PC-9 (cell line): Measurements from ENCODE around the gene ARL13B. TPM values are rescaled to one million over a fixed set of nuclear protein-coding genes. Genes with fewer than 3 reads are reported as not detected.

ENCODE experiments used
- BruUV-seq: library from RNA; stranded (reverse); fragments of 400-500 nt; replicated peaks from 2 replicates; lab custom pipeline; 2021; lab: Mats Ljungman, UMichigan
- CTCF ChIA-PET: fragments of 300-600 bp; sonication (Branson Sonifier 250); formaldehyde crosslinking; loops from one replicate; lab custom pipeline; 2022; ENCODE audit warnings: antibody characterized with exemption; lab: Charles Lee
- POLR2A ChIA-PET: fragments of 300-600 bp; sonication (Branson Sonifier 250); formaldehyde crosslinking; loops from one replicate; lab custom pipeline; 2022; ENCODE audit warnings: antibody characterized with exemption; ENCODE audit not compliant: unreplicated experiment; lab: Charles Lee
- DNase-seq, 2 experiments: peaks; one replicate each; pipeline versions ENCODE4 v3.0.0 to v3.0.0-alpha.2; 2015 to 2022; ENCODE audit warnings: mixed read lengths in 1 of 2
- H2AFZ ChIP-seq: fragments of 200-600 bp; sonication (generic); 2 replicates; pipeline ENCODE4 v1.8.1; 2017; ENCODE audit warnings: antibody characterized with exemption
- H3F3A ChIP-seq: fragments of 200-600 bp; sonication (generic); 2 replicates; pipeline ENCODE4 v1.8.1; 2017; ENCODE audit warnings: antibody characterized with exemption, mild to moderate bottlenecking, low read depth; ENCODE audit not compliant: insufficient read depth
- H3K27ac ChIP-seq: fragments of 200-600 bp; sonication (generic); 2 replicates; pipeline ENCODE4 v1.6.1; 2016; ENCODE audit warnings: mixed run types
- H3K27me3 ChIP-seq: fragments of 200-600 bp; sonication (generic); 2 replicates; pipeline ENCODE4 v1.6.1; 2016; ENCODE audit warnings: low read depth, mixed run types; ENCODE audit not compliant: insufficient read depth
- H3K36me3 ChIP-seq: fragments of 200-600 bp; sonication (generic); 2 replicates; pipeline ENCODE4 v1.6.1; 2016; ENCODE audit warnings: low read depth, mixed run types
- H3K4me1 ChIP-seq: fragments of 200-600 bp; sonication (generic); replicated peaks from 2 replicates; pipeline ENCODE4 v1.6.1; 2016; ENCODE audit warnings: mixed run types; ENCODE audit not compliant: insufficient read depth
- H3K4me2 ChIP-seq: fragments of 200-600 bp; sonication (generic); 2 replicates; pipeline ENCODE4 v1.6.1; 2017; ENCODE audit warnings: mixed run types
- H3K4me3 ChIP-seq: fragments of 200-600 bp; sonication (generic); 2 replicates; pipeline ENCODE4 v1.6.1; 2016; ENCODE audit warnings: mixed run types
- H3K79me2 ChIP-seq: fragments of 200-600 bp; sonication (generic); 2 replicates; pipeline ENCODE4 v1.6.1; 2017; ENCODE audit warnings: low read depth, mixed run types
- H3K9me2 ChIP-seq: fragments of 200-600 bp; sonication (generic); 2 replicates; pipeline ENCODE4 v1.8.1; 2017; ENCODE audit warnings: mild to moderate bottlenecking; ENCODE audit not compliant: insufficient read depth
- H3K9me3 ChIP-seq: fragments of 200-600 bp; sonication (generic); 2 replicates; pipeline ENCODE4 v1.8.1; 2016; ENCODE audit warnings: low read depth; ENCODE audit not compliant: insufficient read depth
- H4K20me1 ChIP-seq: fragments of 200-600 bp; sonication (generic); 2 replicates; pipeline ENCODE4 v1.8.1; 2017; ENCODE audit not compliant: insufficient read depth
- CTCF ChIP-seq: fragments of 200-600 bp; sonication (generic); conservative IDR thresholded peaks from 2 replicates; pipeline ENCODE4 v1.6.1; 2017; ENCODE audit warnings: mixed run types, antibody characterized with exemption, mild to moderate bottlenecking, moderate library complexity
- EZH2 ChIP-seq: fragments of 200-600 bp; sonication (generic); IDR thresholded peaks from 2 replicates; pipeline ENCODE4 v1.8.0; 2017; ENCODE audit warnings: antibody characterized with exemption, low read depth
- intact Hi-C: fragments of 100-400 bp; cut with micrococcal nuclease; formaldehyde crosslinking; loops from one replicate; pipeline ENCODE4 v1.10.0; 2022; ENCODE audit not compliant: unreplicated experiment
- total RNA-seq: library from RNA; stranded (reverse); gene quantifications from 2 replicates; pipeline ENCODE4 v1.2.3, GENCODE V29; 2021

Gene ARL13B
- total RNA-seq, 1 experiment from 2014 or later = 20.2 TPM

GRCh38 chr3:94001191-94001590 lies 21.2 kb downstream of the ARL13B start:
- CTCF ChIA-PET = interaction anchor here (1.9 kb wide), 1 partner anchor 68 kb away, joined by 4 read pairs; no protein-coding TSS in a partner anchor
- intact Hi-C loops = loop anchor here (10.0 kb wide), 1 partner anchor 244 kb away; no protein-coding TSS in a partner anchor

GRCh38 chr3:94001827-94002495 lies 22.0 kb downstream of the ARL13B start:
- CTCF ChIA-PET = interaction anchor here (1.9 kb wide), 1 partner anchor 67 kb away, joined by 4 read pairs; no protein-coding TSS in a partner anchor

More at GRCh38 chr3:94001191-94001590, 21.2 kb downstream of the ARL13B start:
- Histone ChIP-seq H3K9me2 (no peaks in the 10 kb centered on the region), H3K4me1 (peaks cover 8% of the 10 kb centered on the region; the same call in 1 of the 2 replicates), H3K27ac (no peak overlapping the region), H3K79me2 (no peaks in the 10 kb centered on the region), H3K4me2 (no peak overlapping the region), H3K4me3 (no peak overlapping the region), H3F3A (no peaks in the 10 kb centered on the region), H4K20me1 (no peaks in the 10 kb centered on the region), H3K27me3 (no peaks in the 10 kb centered on the region), H3K9me3 (no peaks in the 10 kb centered on the region), H2AFZ (no peak overlapping the region), H3K36me3 (no peaks in the 10 kb centered on the region)
- POLR2A ChIA-PET = no interaction called here
- BruUV-seq = no TSS peak
- DNase-seq = no peak
- no peak for TF ChIP-seq CTCF
- TF ChIP-seq EZH2 = no peak

More at GRCh38 chr3:94001827-94002495, 22.0 kb downstream of the ARL13B start:
- H3K36me3 ChIP-seq = no peaks in the 10 kb centered on the region
- POLR2A ChIA-PET = no interaction called here
- no peaks in the 10 kb centered on the region for H3K9me3 ChIP-seq
- no peaks in the 10 kb centered on the region for H4K20me1 ChIP-seq
- no peaks in the 10 kb centered on the region for H3K27me3 ChIP-seq
- intact Hi-C loops = loop anchor here (10.0 kb wide), 1 partner anchor 243 kb away; no protein-coding TSS in a partner anchor
- peaks cover 8% of the 10 kb centered on the region; the same call in 1 of the 2 replicates for H3K4me1 ChIP-seq
- no peak for DNase-seq
- H3K27ac ChIP-seq = no peak overlapping the region
- TF ChIP-seq CTCF (no peak), EZH2 (no peak)
- H3F3A ChIP-seq = no peaks in the 10 kb centered on the region
- no peak overlapping the region for H3K4me2 ChIP-seq
- H3K79me2 ChIP-seq = no peaks in the 10 kb centered on the region
- no peaks in the 10 kb centered on the region for H3K9me2 ChIP-seq
- no peak overlapping the region for H3K4me3 ChIP-seq
- no peak overlapping the region for H2AFZ ChIP-seq
- no TSS peak for BruUV-seq
